ENCODE data around the gene RPS18. TPM values are rescaled to one million over a fixed set of nuclear protein-coding genes. Genes with fewer than 3 reads are reported as not detected.
"Not testable (repeated sequence)": the region's sequence is repeated elsewhere in the genome, so short reads cannot be mapped to it uniquely, and the experiment has no call there.

The RPS18 gene
- total RNA-seq, 1 donor from 2014 or later, result 1,863 TPM

DNA sequence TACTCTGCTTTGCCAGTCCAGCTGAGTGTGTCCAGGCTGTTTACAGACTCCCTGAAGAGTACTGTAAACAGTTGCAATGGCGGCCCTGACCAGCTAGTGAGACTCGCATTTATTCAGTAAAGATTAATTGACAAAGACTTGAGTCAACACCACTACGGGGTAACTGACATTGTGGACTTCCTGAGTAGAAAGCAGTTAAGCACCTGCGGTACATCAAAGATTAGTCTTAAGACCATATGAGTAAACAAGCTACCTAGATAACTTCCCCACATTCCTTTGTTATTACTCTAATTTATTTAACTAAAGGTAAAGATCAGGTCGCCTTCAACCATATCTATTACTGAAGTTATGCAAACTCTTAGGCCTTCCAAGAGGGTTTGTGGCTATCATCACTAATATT lies 12.8 kb upstream of the RPS18 start:
- Histone ChIP-seq H3K4me3 (no peak overlapping the region), H3K4me1 (no peaks in the 10 kb centered on the region), H3K27me3 (no peaks in the 10 kb centered on the region), H3K27ac (no peak overlapping the region), H3K9me3 (no peaks in the 10 kb centered on the region), H3K36me3 (peaks cover 26 to 39% of the 10 kb centered on the region in 2 donors)
- no peak for DNase-seq (ENCODE audit: low spot score in 2 of 2)
- intact Hi-C loops (cut with DNase I), result no loop called here
- TF ChIP-seq, protein P1, sequence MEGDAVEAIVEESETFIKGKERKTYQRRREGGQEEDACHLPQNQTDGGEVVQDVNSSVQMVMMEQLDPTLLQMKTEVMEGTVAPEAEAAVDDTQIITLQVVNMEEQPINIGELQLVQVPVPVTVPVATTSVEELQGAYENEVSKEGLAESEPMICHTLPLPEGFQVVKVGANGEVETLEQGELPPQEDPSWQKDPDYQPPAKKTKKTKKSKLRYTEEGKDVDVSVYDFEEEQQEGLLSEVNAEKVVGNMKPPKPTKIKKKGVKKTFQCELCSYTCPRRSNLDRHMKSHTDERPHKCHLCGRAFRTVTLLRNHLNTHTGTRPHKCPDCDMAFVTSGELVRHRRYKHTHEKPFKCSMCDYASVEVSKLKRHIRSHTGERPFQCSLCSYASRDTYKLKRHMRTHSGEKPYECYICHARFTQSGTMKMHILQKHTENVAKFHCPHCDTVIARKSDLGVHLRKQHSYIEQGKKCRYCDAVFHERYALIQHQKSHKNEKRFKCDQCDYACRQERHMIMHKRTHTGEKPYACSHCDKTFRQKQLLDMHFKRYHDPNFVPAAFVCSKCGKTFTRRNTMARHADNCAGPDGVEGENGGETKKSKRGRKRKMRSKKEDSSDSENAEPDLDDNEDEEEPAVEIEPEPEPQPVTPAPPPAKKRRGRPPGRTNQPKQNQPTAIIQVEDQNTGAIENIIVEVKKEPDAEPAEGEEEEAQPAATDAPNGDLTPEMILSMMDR (IDR thresholded peaks at IDR 0.05), result no peak

DNA sequence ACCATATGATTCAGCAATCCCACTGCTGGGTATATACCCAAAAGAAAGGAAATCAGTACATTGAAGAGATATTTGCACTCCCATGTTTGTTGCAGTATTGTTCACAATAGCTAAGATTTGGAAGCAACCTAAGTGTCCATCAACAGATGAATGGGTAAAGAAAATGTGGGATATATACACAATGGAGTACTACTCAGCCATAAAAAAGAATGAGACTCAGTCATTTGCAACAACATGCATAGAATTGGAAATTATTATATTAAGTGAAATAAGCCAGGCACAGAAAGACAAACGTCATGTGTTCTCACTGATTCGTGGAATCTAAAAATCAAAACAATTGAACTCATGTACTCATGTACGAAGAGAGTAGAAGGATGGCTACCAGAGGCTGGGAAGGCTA lies 9.4 kb upstream of the RPS18 start:
- H3K36me3 ChIP-seq, result peaks cover 44 to 64% of the 10 kb centered on the region in 2 donors
- H3K4me1 ChIP-seq; H3K27ac ChIP-seq; H3K9me3 ChIP-seq; H3K4me3 ChIP-seq; H3K27me3 ChIP-seq; intact Hi-C loops (cut with DNase I); DNase-seq (ENCODE audit: low spot score in 2 of 2): not testable (repeated sequence)

DNA sequence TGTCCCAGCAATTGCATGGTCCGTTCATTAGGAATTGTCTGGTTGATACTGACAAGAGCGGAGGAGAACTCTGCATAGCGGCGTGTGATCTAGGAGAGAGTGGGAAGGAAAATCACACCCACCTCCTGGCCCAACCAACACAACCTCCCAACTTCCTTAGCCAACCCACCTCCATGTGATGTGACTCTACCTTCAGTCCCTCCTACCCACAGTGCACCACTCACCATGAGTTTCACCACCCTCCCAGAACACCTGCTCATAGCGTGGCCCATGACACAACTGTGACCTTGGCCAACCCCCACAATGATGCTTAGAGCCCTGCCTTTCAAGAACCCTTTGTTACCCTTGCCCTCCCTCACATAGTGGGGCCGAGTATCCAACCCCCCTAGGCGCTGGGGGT lies 7.9 kb upstream of the RPS18 start:
- no peak for DNase-seq (ENCODE audit: low spot score in 2 of 2)

DNA sequence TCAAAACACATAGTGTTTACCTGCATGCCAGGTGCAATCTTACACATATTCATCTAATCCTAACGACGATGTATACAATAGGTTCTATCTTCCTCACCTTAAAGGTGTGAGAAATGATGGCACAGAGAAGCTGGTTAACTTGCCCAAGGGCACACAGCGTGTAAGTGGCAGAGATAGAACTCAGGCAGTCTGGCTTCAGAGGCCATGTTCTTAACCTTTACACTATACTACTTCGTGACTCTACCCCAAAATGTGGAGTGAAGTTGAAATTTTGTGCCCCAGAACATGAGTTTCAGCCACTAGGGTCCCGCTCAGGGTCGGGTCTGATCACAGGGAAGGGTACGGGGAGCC lies 783 bp upstream of the RPS18 start:
- peak overlapping the region; percentile 71 to 94 for H3K4me3 ChIP-seq
- H3K4me1 ChIP-seq, result peaks cover 3 to 36% of the 10 kb centered on the region in 2 donors
- intact Hi-C loops (cut with DNase I), result loop anchor here (1.0 to 5.0 kb wide), 4 partner anchors 18 to 1369 kb away; partner anchors contain the start of genes CUTA, PFDN6, WDR46 and ZBTB12
- H3K36me3 ChIP-seq, result peaks cover 43 to 63% of the 10 kb centered on the region in 2 donors
- DNase-seq (ENCODE audit: low spot score in 2 of 2), result no peak
- H3K9me3 ChIP-seq, result no peaks in the 10 kb centered on the region
- TF ChIP-seq, protein P1 (IDR thresholded peaks at IDR 0.05), result no peak
- peak overlapping the region; percentile 91 to 96 for H3K27ac ChIP-seq
- H3K27me3 ChIP-seq, result no peaks in the 10 kb centered on the region

More for the DNA sequence above, 7.9 kb upstream of the RPS18 start:
- intact Hi-C loops (cut with DNase I), result no loop called here
- Histone ChIP-seq H3K27me3 (no peaks in the 10 kb centered on the region), H3K36me3 (peaks cover 53 to 72% of the 10 kb centered on the region in 2 donors), H3K4me3 (no peak overlapping the region), H3K27ac (no peak overlapping the region), H3K9me3 (no peaks in the 10 kb centered on the region), H3K4me1 (no peaks in the 10 kb centered on the region)
- TF ChIP-seq, protein P1 (IDR thresholded peaks at IDR 0.05), result no peak

DNA sequence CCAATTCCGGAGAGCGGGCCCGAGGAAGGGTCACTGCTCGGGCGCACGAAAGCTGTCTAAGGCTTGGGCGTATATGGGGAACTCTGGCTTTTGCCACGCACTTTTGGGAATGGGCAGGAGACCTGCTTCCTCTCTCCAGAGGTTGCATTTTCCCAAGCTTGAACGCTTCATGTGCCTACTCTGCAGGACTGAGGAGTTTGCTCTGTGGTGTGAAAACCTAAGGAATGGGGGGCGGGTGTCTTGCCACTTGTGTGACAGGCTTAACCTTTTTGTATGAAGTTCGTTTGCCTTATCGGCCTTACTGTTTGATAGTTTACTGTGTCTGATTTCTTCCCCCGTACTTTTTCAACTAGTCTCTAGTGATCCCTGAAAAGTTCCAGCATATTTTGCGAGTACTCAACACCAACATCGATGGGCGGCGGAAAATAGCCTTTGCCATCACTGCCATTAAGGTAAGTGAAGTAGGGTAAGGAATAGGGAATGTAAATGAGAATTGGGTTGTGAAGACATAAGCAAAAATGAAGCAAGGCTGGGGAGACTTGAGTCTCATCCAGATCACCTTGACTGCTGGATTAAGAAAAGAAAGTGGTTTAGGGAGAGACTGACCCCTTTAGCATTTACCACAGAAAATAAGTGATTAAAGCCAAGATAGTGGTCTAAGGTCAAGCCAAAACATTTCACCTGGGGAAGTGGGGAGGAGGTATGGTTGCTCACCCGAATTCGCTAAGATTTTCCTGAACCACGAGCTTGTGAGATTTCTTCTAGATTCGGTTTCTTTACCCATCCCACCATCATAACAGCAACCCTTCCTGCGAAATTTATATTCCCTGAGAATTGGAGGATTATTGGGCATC lies 627 bp downstream of the RPS18 start:
- TF ChIP-seq, protein P1 (IDR thresholded peaks at IDR 0.05), result no peak
- H3K27ac ChIP-seq, result peak overlapping the region; percentile 91 to 96
- H3K4me3 ChIP-seq, result peak overlapping the region; percentile 71 to 94
- peaks cover 30 to 51% of the 10 kb centered on the region in 2 donors for H3K36me3 ChIP-seq
- H3K9me3 ChIP-seq, result no peaks in the 10 kb centered on the region
- DNase-seq (ENCODE audit: low spot score in 2 of 2), result no peak
- no peaks in the 10 kb centered on the region for H3K27me3 ChIP-seq
- H3K4me1 ChIP-seq, result peaks cover 9 to 43% of the 10 kb centered on the region in 2 donors
- intact Hi-C loops (cut with DNase I), result loop anchor here (2.0 to 5.0 kb wide), 3 partner anchors 118 to 1370 kb away; partner anchors contain the start of genes CUTA, KIFC1 and ZBTB12
